Hepatocyte (in vitro differentiated cells): ENCODE measurements around the gene TRPM2.

Source experiments
- CTCF ChIP-seq: fragments of 200-600 bp; sonication (generic); IDR thresholded peaks from 2 replicates; pipeline ENCODE4 v1.5.1; 2016; ENCODE audit warnings: antibody characterized with exemption, mild to moderate bottlenecking; ENCODE audit not compliant: poor library complexity
- EZH2phosphoT487 ChIP-seq: fragments of 200-600 bp; sonication (generic); IDR thresholded peaks from one replicate; pipeline ENCODE4 v1.6.1; 2018; ENCODE audit warnings: antibody characterized with exemption, mild to moderate bottlenecking, low read depth, moderate library complexity; ENCODE audit not compliant: unreplicated experiment, severe bottlenecking

GRCh38 chr21:44456915-44457736 is 103.7 kb downstream of the TRPM2 start:
- TF ChIP-seq CTCF (no peak), EZH2phosphoT487 (no peak)
